HG02885 (cell line): ENCODE measurements around the gene FCAR.
"Not testable (repeated sequence)": the region's sequence is repeated elsewhere in the genome, so short reads cannot be mapped to it uniquely, and the experiment has no call there.

Experiments
- ATAC-seq: cut with Tn5 transposase; IDR thresholded peaks from one replicate; pipeline ENCODE4 v1.9.1; 2021; ENCODE audit warnings: mild to moderate bottlenecking; ENCODE audit not compliant: unreplicated experiment, poor library complexity

Gene FCAR

GRCh38 chr19:54889566-54889965 is 15.5 kb downstream of the FCAR start:
- ATAC-seq, result no peak

- ATAC-seq, result no peak
Observed at GRCh38 chr19:54893406-54893805, 19.4 kb downstream of the FCAR start.

DNA sequence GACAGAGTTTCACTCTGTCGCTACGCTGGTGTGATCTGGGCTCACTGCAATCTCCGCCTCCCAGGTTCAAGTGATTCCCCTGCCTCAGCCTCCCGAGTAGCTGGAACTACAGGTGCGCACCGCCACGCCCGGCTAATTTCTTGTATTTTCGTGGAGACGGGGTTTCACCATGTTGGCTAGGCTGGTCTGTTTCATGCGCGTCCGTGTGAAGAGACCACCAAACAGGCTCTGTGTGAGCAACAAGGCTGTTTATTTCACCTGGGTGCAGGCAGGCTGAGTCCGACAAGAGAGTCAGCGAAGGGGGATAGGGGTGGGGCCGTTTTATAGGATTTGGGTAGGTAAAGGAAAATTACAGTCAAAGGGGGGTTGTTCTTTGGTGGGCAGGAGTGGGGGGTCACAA is 20.1 kb downstream of the FCAR start:
- not testable (repeated sequence) for ATAC-seq

DNA sequence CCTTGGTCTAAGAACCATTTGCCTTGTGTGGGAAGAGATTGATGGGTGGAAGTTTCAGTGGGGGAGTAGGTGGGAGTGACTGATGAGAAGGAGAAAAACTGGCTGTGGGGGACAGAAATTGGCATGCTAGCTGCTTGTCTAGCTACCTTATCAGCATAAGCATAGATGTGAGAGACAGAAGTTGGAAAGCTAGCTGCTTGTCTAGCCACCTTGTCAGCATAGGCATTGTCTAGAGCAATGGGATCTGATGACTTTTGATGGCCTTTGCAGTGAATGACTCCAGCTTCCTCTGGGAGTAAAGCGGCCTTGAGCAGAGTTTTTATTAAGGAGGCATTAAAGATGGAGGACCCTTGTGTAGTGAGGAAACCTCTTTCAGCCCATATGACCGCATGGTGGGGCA is 22.0 kb downstream of the FCAR start:
- ATAC-seq, result no peak

DNA sequence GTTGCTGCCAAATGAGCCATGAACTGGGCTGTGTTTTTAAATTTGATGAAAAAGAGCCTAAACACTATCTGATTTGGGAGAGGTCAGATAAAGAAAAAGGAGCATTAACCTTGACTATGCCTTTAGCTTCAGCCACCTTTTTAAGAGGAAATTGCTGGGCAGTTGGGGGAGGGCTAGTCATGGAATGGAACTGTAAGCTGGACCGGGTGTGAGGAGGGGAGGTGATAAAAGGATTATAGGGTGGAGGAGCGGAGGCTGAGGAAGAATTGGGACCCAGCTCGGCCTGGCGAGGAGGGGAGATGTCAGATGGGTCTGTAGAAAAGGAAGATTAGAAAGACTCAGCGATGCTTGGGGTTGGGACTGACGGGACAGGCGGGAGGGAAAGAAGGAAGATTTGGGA is 24.6 kb downstream of the FCAR start:
- not testable (repeated sequence) for ATAC-seq

GRCh38 chr19:54899646-54900045 is 25.6 kb downstream of the FCAR start:
- not testable (repeated sequence) for ATAC-seq

DNA sequence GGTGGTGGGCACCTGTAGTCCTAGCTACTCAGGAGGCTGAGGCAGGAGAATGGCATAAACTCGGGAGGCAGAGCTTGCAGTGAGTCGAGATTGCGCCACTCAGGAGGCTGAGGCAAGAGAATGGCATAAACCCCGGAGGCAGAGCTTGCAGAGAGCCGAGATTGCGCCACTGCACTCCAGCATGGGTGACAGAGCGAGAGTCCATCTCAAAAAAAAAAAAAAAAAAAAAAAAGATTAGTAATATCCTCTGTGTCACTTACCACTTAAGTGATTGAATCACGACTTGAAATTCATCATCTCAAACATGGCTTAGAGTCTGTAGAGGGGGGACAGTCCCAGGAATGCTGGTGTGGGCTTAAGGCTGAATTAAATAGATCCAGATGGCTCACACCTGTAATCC is 27.1 kb downstream of the FCAR start:
- not testable (repeated sequence) for ATAC-seq

DNA sequence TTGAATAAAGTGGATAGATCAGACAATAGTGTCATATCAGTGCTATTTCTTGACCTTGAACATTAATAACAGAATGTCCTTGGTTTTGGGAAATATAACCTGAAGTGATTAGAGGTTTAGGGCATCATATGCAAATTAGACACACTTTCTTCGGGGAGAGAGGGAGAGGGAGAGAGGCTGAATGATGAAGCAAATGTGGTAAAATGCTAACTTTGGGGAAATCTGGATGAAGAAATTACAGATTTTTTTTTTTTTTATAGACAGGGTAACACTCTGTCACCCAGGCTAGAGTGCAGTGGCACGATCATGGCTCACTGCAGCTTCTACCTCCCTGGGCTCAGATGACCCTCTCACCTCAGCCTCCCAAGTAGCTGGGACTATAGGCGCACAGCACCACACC is 28.0 kb downstream of the FCAR start:
- ATAC-seq, result no peak

DNA sequence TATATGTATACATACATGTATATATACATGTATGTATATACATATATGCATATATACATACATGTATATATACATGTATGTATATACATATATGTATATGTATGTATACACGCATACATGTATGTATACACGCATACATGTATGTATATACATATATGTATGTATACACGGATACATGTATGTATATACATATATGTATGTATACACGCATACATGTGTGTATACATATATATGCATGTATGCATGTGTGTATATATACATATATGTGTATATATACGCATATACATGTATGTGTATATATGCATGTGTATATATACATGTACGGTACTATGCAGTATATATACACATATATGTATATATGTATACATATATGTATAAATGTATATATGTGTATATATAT is 29.3 kb downstream of the FCAR start:
- no peak for ATAC-seq

DNA sequence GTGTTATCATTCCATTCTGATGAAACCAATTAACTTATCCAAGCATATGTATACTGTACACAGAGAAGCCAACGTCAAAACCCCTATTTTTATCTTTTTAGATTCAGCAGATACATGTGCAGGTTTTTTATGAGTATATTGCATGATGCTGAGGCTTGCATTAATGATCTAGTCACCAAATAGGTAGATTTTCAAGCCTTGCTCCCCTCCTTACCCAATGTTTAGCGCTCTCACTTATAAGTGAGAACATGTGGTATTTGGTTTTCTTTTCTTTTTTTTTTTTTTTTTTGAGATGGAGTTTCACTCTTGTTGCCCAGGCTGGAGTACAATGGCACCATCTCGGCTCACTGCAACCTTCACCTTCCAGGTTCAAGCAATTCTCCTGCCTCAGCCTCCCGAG is 30.2 kb downstream of the FCAR start:
- ATAC-seq, result not testable (repeated sequence)

DNA sequence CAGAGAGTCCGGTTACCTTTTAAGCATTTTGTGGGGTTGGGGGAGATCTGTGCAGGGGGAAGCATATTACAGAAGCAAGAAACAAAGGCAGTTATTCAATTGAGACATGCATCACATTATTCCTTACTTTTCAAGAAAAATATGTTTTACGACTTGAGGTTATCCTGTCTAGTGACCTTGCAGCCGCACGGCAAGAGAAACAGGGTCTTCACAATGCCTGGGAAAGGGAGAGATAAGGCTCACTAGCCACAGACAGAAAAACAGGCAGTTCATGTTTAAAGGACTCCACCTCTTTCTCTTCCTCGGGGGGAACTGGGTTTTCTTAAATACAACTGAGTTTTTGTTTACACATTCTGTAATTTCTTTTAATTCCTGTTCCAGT is 31.4 kb downstream of the FCAR start:
- ATAC-seq, result no peak

- ATAC-seq, result no peak
Observed at GRCh38 chr19:54905803-54906511, 31.9 kb downstream of the FCAR start, which contains the start of gene NCR1. Gene NCR1 (plus strand): TSS chr19:54906148. CDS start chr19:54906188, 40 bp downstream.

- no peak for ATAC-seq
Observed at GRCh38 chr19:54906819-54907218, 32.8 kb downstream of the FCAR start.

GRCh38 chr19:54907899-54908298 is 33.9 kb downstream of the FCAR start:
- ATAC-seq, result not testable (repeated sequence)

DNA sequence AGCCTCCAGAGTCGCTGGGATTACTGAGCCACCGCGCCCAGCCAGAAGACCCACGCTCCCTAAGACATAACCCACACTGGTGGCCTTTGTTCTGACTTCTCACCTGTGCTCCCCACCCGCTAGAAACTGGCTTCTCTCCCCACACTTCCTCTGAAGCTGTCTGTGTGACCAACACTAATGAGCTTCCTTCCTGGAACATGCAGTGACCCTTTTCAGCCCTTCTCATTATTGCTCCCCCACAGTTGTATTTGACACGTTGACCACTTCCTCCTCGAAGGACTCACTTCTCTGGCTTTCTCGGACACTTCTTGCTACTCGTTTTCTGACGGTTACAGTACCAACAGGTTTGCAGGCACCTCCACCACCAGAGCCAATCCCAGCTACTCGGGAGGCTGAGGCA is 42.8 kb downstream of the FCAR start:
- no peak for ATAC-seq

- ATAC-seq, result no peak
Observed at GRCh38 chr19:54918499-54918898, 44.5 kb downstream of the FCAR start.

- ATAC-seq, result not testable (repeated sequence)
Observed at GRCh38 chr19:54919646-54920563, 45.9 kb downstream of the FCAR start.

- no peak for ATAC-seq
Observed at GRCh38 chr19:54921082-54921481, 47.0 kb downstream of the FCAR start.

DNA sequence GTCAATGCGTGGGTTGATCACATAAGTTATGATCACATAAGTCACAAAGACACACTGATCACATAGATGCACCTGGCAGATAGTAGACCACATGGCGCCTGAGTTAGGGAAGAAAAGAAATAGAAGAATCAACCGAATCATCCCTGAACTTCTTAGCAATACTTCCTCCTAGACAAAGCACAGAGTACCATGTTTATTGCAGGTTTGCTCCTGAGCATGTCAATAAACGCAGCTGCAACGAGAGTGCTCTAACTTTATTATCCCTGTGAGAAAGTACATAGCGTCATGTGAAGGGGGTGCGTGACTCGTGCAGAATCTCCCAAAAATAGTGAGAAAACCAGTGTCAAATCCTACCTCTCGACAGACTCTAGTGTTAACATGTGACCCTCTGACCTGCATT is 49.2 kb downstream of the FCAR start:
- ATAC-seq, result no peak

- ATAC-seq, result no peak
Observed at GRCh38 chr19:54928299-54928698, 54.3 kb downstream of the FCAR start.

DNA sequence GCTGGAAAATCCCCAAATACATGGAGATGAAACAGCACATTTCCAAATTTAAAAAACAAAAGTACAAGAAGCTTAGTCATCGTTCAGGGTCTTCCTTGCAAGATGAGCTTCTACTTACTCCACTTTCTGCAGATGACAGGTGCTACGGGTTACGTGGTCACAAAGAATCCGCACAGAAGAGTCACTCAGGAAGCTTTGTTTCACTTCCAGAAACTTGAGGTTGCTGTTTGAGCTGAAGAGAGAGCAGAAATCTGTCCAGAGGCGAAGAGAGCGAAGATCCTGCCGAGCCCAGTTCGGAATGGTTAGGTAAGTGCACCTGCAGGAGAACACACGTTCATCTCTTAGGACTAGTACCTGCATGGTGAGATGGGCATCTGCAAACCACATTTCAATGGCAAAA is 63.9 kb downstream of the FCAR start:
- no peak for ATAC-seq
